GM12878 (cell line): ENCODE data around the gene BICD1. TPM values are rescaled to one million over a fixed set of nuclear protein-coding genes. Genes with fewer than 3 reads are reported as not detected.

Source experiments
- ATAC-seq: fragments of 200-7000 bp; cut with Tn5 transposase; 3 replicates; pipeline ENCODE4 v1.9.1; 2020; ENCODE audit warnings: mild to moderate bottlenecking, moderate library complexity
- BruUV-seq: library from RNA; stranded (reverse); fragments of 400-500 nt; replicated peaks from 2 replicates; lab custom pipeline; 2021; lab: Mats Ljungman, UMichigan
- CTCF ChIA-PET: fragments of 300-600 bp; sonication (Branson Sonifier 250); formaldehyde crosslinking; extraction: SDS; loops from one replicate; lab custom pipeline; 2021; ENCODE audit warnings: inconsistent platforms; lab: Yijun Ruan, JAX
- POLR2A ChIA-PET: fragments of 350-600 bp; formaldehyde crosslinking; extraction: SDS; loops from one replicate; lab custom pipeline; 2021; ENCODE audit warnings: inconsistent platforms; lab: Charles Lee
- RAD21 ChIA-PET: fragments of 300-600 bp; sonication (Branson Sonifier 250); formaldehyde crosslinking; loops from one replicate; lab custom pipeline; 2023; ENCODE audit warnings: antibody characterized with exemption; ENCODE audit not compliant: unreplicated experiment; lab: Charles Lee
- SMC1A ChIA-PET: fragments of 300-600 bp; sonication (Branson Sonifier 250); formaldehyde crosslinking; loops from one replicate; lab custom pipeline; 2023; ENCODE audit not compliant: unreplicated experiment, uncharacterized antibody; lab: Charles Lee
- DNase-seq: peaks from one replicate; pipeline ENCODE4 v3.0.0-alpha.2; 2011; ENCODE audit warnings: low read depth, low spot score
- FAIRE-seq: peaks from 3 replicates; lab custom pipeline; 2011; peaks lifted over from hg19 to GRCh38; lab: Jason Lieb, UNC
- H2AFZ ChIP-seq: 2 replicates; pipeline ENCODE4 v1.6.0; 2011; ENCODE audit warnings: low read depth, low read length, control low read depth; ENCODE audit not compliant: control insufficient read depth
- H3K27ac ChIP-seq: 2 replicates; pipeline ENCODE4 v1.5.1; 2011; ENCODE audit warnings: control low read depth; ENCODE audit not compliant: control insufficient read depth, insufficient read depth
- H3K27me3 ChIP-seq, 2 experiments: replicated peaks in 1 of 2; 2 replicates each; pipeline versions ENCODE4 v1.6.0 to v1.6.1; 2011; ENCODE audit warnings: low read length in 1 of 2; ENCODE audit not compliant: control insufficient read depth in 2 of 2, insufficient read depth in 2 of 2
- H3K36me3 ChIP-seq, 2 experiments: 2 replicates each; pipeline ENCODE4 v1.5.1; 2011; ENCODE audit warnings: low read length in 1 of 2; ENCODE audit not compliant: control insufficient read depth in 2 of 2, insufficient read depth in 2 of 2
- H3K4me1 ChIP-seq: 2 replicates; pipeline ENCODE4 v1.6.1; 2011; ENCODE audit warnings: mild to moderate bottlenecking, low read length, moderate library complexity, mixed read lengths; ENCODE audit not compliant: control insufficient read depth, insufficient read depth
- H3K4me2 ChIP-seq: 2 replicates; pipeline ENCODE4 v1.6.0; 2011; ENCODE audit warnings: control low read depth; ENCODE audit not compliant: control insufficient read depth, insufficient read depth
- H3K4me3 ChIP-seq: fragments of 200-600 bp; sonication (generic); 2 replicates; pipeline ENCODE4 v1.5.1; 2016
- H3K79me2 ChIP-seq: 2 replicates; pipeline ENCODE4 v1.6.0; 2011; ENCODE audit warnings: low read length; ENCODE audit not compliant: control insufficient read depth, insufficient read depth
- H3K9ac ChIP-seq: 2 replicates; pipeline ENCODE4 v1.8.0; 2011; ENCODE audit warnings: low read length, control low read depth, mixed read lengths; ENCODE audit not compliant: control insufficient read depth, insufficient read depth
- H3K9me3 ChIP-seq: replicated peaks from 3 replicates; pipeline ENCODE4 v1.5.1; 2011; ENCODE audit warnings: mild to moderate bottlenecking, low read length; ENCODE audit not compliant: control insufficient read depth, insufficient read depth
- H4K20me1 ChIP-seq: 2 replicates; pipeline ENCODE4 v1.6.0; 2011; ENCODE audit not compliant: control insufficient read depth, insufficient read depth
- ATF7 ChIP-seq: fragments of 450-650 bp; IDR thresholded peaks from 2 replicates; pipeline ENCODE4 v1.6.1; 2016; ENCODE audit warnings: low read depth, mild to moderate bottlenecking
- BCLAF1 ChIP-seq: fragments of 450-650 bp; IDR thresholded peaks from 2 replicates; pipeline ENCODE4 v1.6.1; 2017; ENCODE audit warnings: antibody characterized with exemption, mild to moderate bottlenecking, moderate library complexity
- CEBPZ ChIP-seq: fragments of 150-350 bp; IDR thresholded peaks from 2 replicates; pipeline ENCODE4 v1.6.1; 2016; ENCODE audit warnings: low read depth, low read length
- FOS ChIP-seq: IDR thresholded peaks from 3 replicates; pipeline ENCODE4 v1.6.1; 2011; ENCODE audit warnings: borderline replicate concordance; ENCODE audit not compliant: insufficient read length; ENCODE audit errors: extremely low read depth
- IRF4 ChIP-seq: IDR thresholded peaks from 2 replicates; pipeline ENCODE4 v1.6.1; 2011; ENCODE audit warnings: low read depth, low read length
- MYC ChIP-seq: IDR thresholded peaks from 2 replicates; pipeline ENCODE4 v1.6.1; 2011; ENCODE audit warnings: mild to moderate bottlenecking, low read length, moderate library complexity, inconsistent platforms; ENCODE audit not compliant: insufficient read depth, insufficient replicate concordance, insufficient read length, severe bottlenecking
- NR2C2 ChIP-seq: IDR thresholded peaks from 2 replicates; pipeline ENCODE4 v1.6.1; 2011; ENCODE audit warnings: borderline replicate concordance, low read depth; ENCODE audit not compliant: control insufficient read depth, insufficient read length
- PAX8 ChIP-seq: fragments of 450-650 bp; IDR thresholded peaks from 2 replicates; pipeline ENCODE4 v1.6.1; 2017; ENCODE audit warnings: mild to moderate bottlenecking, moderate library complexity
- SREBF2 ChIP-seq: IDR thresholded peaks from 2 replicates; pipeline ENCODE4 v1.6.1; 2012; ENCODE audit warnings: mild to moderate bottlenecking, low read length
- WRNIP1 ChIP-seq: IDR thresholded peaks from 2 replicates; pipeline ENCODE4 v1.6.1; 2011; ENCODE audit warnings: low read depth, low read length, improper control_type of control experiment, borderline replicate concordance
- ZNF24 ChIP-seq: fragments of 450-650 bp; IDR thresholded peaks from 2 replicates; pipeline ENCODE4 v1.6.1; 2017; ENCODE audit warnings: antibody characterized with exemption, mild to moderate bottlenecking
- WGBS: methylation state at CpG from one replicate; pipeline ENCODE4 v1.1.6; 2016; ENCODE audit warnings: low lambda C conversion rate; ENCODE audit not compliant: insufficient replicate concordance, insufficient coverage; ENCODE audit errors: missing lambda C conversion rate; 5-methylcytosine and 5-hydroxymethylcytosine counted together
- in situ Hi-C: fragments of 300-500 bp; cut with MboI; formaldehyde crosslinking; loops from 9 replicates; pipeline ENCODE4 v1.14.3; 2018; ENCODE audit warnings: mixed read lengths
- intact Hi-C: fragments of 100-400 bp; cut with micrococcal nuclease; formaldehyde crosslinking; loops from one replicate; pipeline ENCODE4 v1.14.2; 2022; ENCODE audit not compliant: unreplicated experiment
- polyA plus RNA-seq, 11 experiments: library from polyadenylated mRNA; depleted of rRNA in 4 of 11; unstranded in 6 of 11; stranded (reverse) in 5 of 11; fragments of >200 nt; fragmentation: Nextera tagmentation in 4 of 11; fragmentation: Illumina TruSeq in 1 of 11; extraction: Ambion mirVana in 4 of 11; extraction: Trizol in 1 of 11; gene quantifications; 1 replicate in 1 of 11; 2 replicates in 10 of 11; pipeline versions ENCODE4 v1.2.1 to v1.2.3, GENCODE V29; 2011 to 2016; ENCODE audit warnings: inconsistent platforms in 2 of 11, missing spikeins in 2 of 11, low read depth in 1 of 11
- total RNA-seq, 4 experiments: library from RNA; depleted of rRNA in 3 of 4; stranded (reverse); fragments of >200 nt in 3 of 4; fragmentation: Illumina TruSeq in 1 of 4; extraction: Trizol in 1 of 4; gene quantifications; 2 replicates each; pipeline versions ENCODE4 v1.2.1 to v1.2.3, GENCODE V29; 2013 to 2021

BICD1 gene
- total and polyA plus RNA-seq, 10 of the 15 experiments (the other 5 are each of a cell fraction or from before 2014, with no cell fraction given), result 4.7 to 32.5 (median 14.4) TPM

GRCh38 chr12:32240162-32240561 is 133.5 kb downstream of the BICD1 start:
- H3K4me2 ChIP-seq, result no peak overlapping the region

More at GRCh38 chr12:32240162-32240561, 133.5 kb downstream of the BICD1 start:
- intact Hi-C loops (no loop called here), in situ Hi-C loops (no loop called here)
- ChIA-PET CTCF (no interaction called here), SMC1A (no interaction called here), POLR2A (no interaction called here), RAD21 (no interaction called here)
- Histone ChIP-seq H2AFZ (no peak overlapping the region), H3K4me3 (no peak overlapping the region), H3K9me3 (peaks cover 3% of the 10 kb centered on the region; the same call in 2 of the 3 replicates), H3K27ac (no peak overlapping the region), H3K27me3 (no peaks in the 10 kb centered on the region), H3K9ac (no peak overlapping the region), H3K4me1 (no peaks in the 10 kb centered on the region), H3K36me3 (no peaks in the 10 kb centered on the region), H3K79me2 (no peaks in the 10 kb centered on the region), H4K20me1 (no peaks in the 10 kb centered on the region)
- BruUV-seq, result no TSS peak
- FAIRE-seq (no peak), ATAC-seq (no peak), DNase-seq (no peak)
- TF ChIP-seq ZNF24, result no peak
- TF ChIP-seq WRNIP1, result no peak
- TF ChIP-seq ATF7, result no peak
- TF ChIP-seq FOS, result no peak
- no peak for TF ChIP-seq NR2C2
- TF ChIP-seq IRF4, result no peak
- no peak for TF ChIP-seq PAX8
- TF ChIP-seq SREBF2, result no peak
- TF ChIP-seq MYC, result no peak
- TF ChIP-seq BCLAF1, result no peak
- TF ChIP-seq CEBPZ, result no peak
- 86% methylated on average over 5 of the region's 5 CpGs for WGBS
